IPS-NIHi7 (cell line): Measurements from ENCODE around the gene DEPDC7.
"Not testable (repeated sequence)": the region's sequence is repeated elsewhere in the genome, so short reads cannot be mapped to it uniquely, and the experiment has no call there.

Source experiments
- DNase-seq: peaks from one replicate; pipeline ENCODE4 v3.0.0; 2012; ENCODE audit warnings: mixed read lengths; ENCODE audit errors: extremely low spot score

DEPDC7 gene

DNA sequence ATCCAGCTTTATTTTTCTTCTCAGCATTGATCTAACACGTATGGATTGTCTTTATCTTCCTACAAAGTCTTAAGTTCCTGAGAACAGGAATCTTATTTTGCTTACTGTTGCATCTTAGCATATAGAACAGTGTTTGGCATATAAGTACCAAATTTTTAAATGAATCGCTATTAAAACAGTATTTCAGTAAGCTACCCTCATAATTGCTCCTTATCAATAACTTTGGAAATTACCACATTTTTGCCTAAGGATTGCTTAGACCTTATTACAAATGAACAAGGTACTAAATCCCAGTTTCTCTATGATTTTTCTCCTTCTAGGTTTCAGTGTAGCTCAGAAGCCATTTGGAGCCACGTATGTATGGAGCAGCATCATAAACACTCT, 9.7 kb downstream of the DEPDC7 start:
- DNase-seq: no peak

- DNase-seq: no peak
Measured at GRCh38 chr11:33027233-33027632, 11.6 kb downstream of the DEPDC7 start.

DNA sequence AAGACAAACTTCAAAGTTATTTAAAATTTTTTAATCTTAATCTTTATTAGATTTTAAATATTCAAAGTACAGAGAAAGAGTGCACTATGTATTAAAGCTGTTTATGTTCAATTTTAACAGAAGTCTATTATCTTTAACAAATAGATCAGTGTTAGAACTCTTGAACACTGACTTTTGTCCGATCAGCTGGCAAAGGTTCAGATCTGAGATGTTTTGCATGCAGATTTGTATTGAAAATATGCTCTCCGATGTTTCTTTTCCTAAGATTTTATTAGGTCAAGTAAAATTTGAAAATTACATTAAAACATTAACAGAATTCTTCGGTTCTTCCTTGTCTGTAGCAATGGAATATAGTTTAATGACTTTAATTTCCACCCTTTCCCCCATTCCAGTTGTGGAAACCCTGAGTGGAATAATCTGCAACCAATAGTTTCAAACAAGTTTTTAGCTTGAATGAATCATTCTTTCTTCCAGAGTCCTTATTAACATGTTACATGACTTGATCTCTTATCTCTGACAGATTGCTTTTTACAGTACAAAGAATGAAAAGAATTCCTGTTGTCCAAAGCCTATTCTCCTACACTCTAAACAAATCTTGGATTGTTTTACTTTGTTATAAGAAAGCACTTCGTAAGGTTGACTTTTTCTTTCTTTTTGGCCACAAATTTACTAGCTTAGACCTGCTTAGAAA, 12.3 kb downstream of the DEPDC7 start:
- DNase-seq: no peak

GRCh38 chr11:33028537-33028914, 12.8 kb downstream of the DEPDC7 start:
- no peak for DNase-seq

DNA sequence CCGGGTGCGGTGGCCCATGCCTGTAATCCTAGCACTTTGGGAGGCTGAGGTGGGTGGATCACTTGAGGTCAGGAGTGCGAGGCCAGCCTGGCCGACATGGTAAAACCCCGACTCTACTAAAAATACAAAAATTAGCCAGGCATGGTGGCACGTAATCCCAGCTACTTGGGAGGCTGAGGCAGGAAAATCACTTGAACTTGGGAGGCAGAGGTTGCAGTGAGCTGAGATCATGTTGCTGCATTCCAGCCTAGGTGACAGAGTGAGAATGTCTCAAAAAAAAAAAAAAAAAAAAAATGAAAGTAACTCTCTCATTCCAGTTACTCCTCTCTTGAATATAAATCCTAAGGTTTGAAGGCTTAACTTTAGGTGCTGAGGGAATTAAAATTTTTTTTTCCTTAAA, 13.5 kb downstream of the DEPDC7 start:
- DNase-seq: not testable (repeated sequence)

DNA sequence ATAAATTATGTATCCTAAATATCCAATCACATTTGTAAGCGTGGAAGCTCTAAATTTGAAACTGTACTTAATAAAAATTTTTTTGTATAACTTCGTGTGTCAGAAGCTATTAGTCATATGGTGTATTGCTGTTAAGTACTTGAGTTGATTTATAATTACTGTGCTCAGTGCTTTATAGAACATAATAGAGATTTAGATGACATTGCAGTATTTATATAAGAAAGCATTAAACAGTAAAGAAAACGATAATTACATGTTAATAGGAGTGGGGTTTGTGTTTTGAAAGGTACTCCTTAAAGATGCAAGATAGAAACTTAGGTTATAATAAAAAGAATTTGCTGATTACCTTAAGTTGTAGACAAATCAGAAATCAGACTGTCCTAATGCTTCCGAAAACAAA, 17.8 kb downstream of the DEPDC7 start:
- DNase-seq: no peak

DNA sequence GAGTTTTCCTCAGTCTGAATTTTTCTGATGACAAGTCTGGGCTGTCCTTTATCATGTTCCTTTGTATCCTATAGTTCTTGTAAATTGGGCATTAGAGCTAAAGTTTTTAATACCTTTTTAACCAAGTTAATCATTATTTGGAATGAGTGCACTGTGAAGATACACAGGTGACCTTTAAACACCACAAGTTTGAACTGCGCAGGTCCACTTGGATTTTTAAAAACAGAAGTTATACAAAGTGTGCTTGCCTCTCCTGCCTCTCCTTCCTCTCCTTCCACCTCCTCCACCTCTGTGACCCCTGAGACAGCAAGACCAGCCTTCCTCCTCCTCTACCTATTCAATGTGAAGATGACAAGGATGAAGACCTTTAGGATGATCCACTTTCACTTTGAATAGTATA, 19.3 kb downstream of the DEPDC7 start:
- no peak for DNase-seq

GRCh38 chr11:33039274-33040032, 23.8 kb downstream of the DEPDC7 start, which contains the start of gene TCP11L1:
Gene TCP11L1, plus strand, starts transcription at chr11:33039572. Its CDS starts 4,202 bp downstream, at chr11:33043774.
- DNase-seq: peak; percentile 71

GRCh38 chr11:33040033-33040861, 24.6 kb downstream of the DEPDC7 start:
- no peak for DNase-seq

- peak; percentile 10 for DNase-seq
Measured at GRCh38 chr11:33040862-33041453, 25.3 kb downstream of the DEPDC7 start.

GRCh38 chr11:33043221-33043830, 27.6 kb downstream of the DEPDC7 start:
- no peak for DNase-seq

- no peak for DNase-seq
Measured at GRCh38 chr11:33044285-33044756, 28.6 kb downstream of the DEPDC7 start.

GRCh38 chr11:33045551-33046255, 30.0 kb downstream of the DEPDC7 start:
- no peak for DNase-seq

- DNase-seq: not testable (repeated sequence)
Measured at GRCh38 chr11:33048701-33049100, 33.0 kb downstream of the DEPDC7 start.

DNA sequence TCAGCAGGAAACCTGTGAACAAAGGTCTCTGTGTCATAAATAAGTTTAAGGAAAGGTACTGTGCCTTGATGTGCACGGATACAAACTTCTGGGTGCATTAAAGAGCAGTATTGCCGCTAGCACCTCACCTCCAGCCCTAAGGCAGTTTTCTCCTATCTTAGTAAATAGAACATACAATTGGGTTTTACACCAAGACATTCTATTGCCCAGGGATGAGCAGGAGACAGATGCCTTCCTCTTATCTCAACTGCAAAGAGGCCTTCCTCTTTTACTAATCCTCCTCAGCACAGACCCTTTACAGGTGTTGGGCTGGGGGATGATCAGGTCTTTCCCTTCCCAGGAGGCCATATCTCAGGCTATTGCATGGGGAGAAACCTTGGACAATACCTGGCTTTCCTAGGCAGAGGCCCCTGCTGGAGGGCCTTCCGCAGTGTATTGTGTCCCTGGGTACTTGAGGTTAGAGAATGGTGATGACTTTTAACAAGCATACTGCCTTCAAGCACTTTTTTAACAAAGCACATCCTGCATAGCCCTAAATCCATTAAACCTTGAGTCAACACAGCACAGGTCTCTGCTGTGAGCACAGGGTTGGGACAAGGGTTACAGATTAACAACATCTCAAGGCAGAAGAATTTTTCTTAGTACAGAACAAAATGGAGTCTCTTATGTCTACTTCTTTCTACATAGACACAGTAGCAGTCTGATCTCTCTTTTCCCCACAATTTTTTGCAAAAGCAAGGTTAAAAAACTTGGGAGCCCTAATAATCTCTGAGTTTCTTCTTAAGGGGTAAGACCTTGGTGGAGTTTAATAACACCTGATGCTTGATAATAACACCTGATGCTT, 34.1 kb downstream of the DEPDC7 start:
- DNase-seq: not testable (repeated sequence)

- DNase-seq: no peak
Measured at GRCh38 chr11:33052231-33052630, 36.6 kb downstream of the DEPDC7 start.

DNA sequence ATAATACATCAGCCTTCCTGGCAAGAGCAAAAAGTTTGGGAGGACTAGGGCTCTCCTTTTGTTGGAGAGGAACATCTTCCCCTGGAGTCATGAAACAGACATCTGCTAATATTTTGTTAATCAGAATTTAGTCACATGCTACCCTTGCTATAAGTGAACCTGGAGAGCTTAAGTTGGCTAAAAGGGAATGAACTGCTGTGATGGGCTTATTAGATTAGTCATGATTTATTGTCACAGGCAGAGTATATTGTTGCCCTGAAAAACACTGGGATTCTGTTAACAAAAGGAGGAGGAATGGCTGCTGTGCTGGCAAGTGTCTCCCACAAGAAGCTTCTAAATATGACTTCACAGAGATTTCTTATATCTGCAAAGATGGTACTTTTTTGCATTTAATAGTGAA, 39.7 kb downstream of the DEPDC7 start:
- DNase-seq: no peak

- DNase-seq: no peak
Measured at GRCh38 chr11:33057284-33057683, 41.6 kb downstream of the DEPDC7 start.

DNA sequence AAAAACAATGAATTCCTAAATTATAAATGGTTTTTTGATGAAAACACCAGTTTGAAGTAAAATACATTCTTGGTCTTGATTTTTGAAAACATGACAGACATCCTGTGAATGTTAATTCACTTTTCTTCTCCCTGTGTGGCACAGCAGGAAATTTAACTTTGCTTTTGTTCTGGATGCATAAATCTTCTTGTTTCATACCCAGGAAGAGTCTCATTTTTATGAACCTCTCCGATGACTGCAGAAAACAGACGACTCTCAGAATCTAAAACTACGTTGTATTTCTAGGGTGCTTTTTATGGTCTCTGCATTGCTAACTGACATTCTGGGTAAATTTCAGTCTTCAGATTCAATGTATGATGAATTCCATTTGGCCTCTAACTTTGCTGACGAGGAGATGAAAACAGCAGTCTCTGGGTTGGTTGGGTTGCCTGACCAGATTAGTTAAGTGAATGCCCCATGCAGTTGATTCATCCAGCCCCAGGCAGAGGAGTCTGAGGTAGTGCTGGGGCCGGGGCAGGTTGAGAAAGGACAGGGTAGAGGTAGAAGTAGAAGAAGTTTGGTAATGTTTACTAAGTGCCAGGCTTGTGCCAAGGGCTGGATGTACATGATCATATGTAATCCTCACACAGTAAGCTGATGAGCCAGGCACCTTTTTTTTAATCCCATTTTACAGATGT, 43.8 kb downstream of the DEPDC7 start:
- DNase-seq: no peak
